ENCODE measurements around the gene SDHD. TPM values are rescaled to one million over a fixed set of nuclear protein-coding genes. Genes with fewer than 3 reads are reported as not detected.

Gene SDHD
- total and polyA plus RNA-seq, 2 donors (not counting 3 experiments of a cell fraction or from before 2014, with no cell fraction given) = 72.3 to 169 TPM

- ChIA-PET CTCF (no interaction called here), POLR2A (no interaction called here)
- FAIRE-seq (no peak), DNase-seq (ENCODE audit: low read depth, low spot score) (no peak)
- H2AFZ ChIP-seq (ENCODE audit: low read depth, low read length) = no peak overlapping the region
- no peaks in the 10 kb centered on the region for H3K79me2 ChIP-seq (ENCODE audit: control insufficient read depth, insufficient read depth, low read length)
- no peak overlapping the region for H3K4me3 ChIP-seq (replicated peaks in 1 of 3; ENCODE audit: insufficient read depth in 1 of 3, low read depth in 1 of 3, low read length in 3 of 3)
- no peaks in the 10 kb centered on the region for H3K9me1 ChIP-seq (replicated peaks; ENCODE audit: control insufficient read depth, extremely low read depth, insufficient read depth, low read length)
- peaks cover 22% of the 10 kb centered on the region for H3K4me1 ChIP-seq (ENCODE audit: control insufficient read depth, extremely low read depth, insufficient read depth, low read length)
- BruUV-seq (replicated peaks) = no TSS peak
- no peaks in the 10 kb centered on the region for H3K27me3 ChIP-seq (ENCODE audit: control insufficient read depth in 2 of 2, insufficient read depth in 2 of 2, low read length in 2 of 2)
- no peak overlapping the region for H3K4me2 ChIP-seq (ENCODE audit: insufficient read depth, low read length)
- TF ChIP-seq EZH2 (IDR thresholded peaks at IDR 0.05; ENCODE audit: borderline replicate concordance, low read depth, low read length, severe bottlenecking) (no peak), FOS (IDR thresholded peaks at IDR 0.05; ENCODE audit: borderline replicate concordance, insufficient read depth, low read length) (no peak), MAX (IDR thresholded peaks at IDR 0.05; ENCODE audit: insufficient read depth, insufficient read length) (no peak), JUN (IDR thresholded peaks at IDR 0.05; ENCODE audit: borderline replicate concordance, insufficient read depth, insufficient read length, low read depth) (no peak), CTCF (IDR thresholded peaks at IDR 0.05; ENCODE audit: extremely low read depth in 1 of 2, insufficient read depth in 1 of 2, low read depth in 1 of 2, low read length in 2 of 2) (no peak), POLR2AphosphoS5 (IDR thresholded peaks at IDR 0.05; ENCODE audit: insufficient read depth, low read depth, low read length) (no peak), POLR2A (IDR thresholded peaks at IDR 0.05; ENCODE audit: low read depth, low read length) (no peak), GATA2 (IDR thresholded peaks at IDR 0.05; ENCODE audit: insufficient read depth, insufficient read length, low read depth, low read length) (no peak), MYC (IDR thresholded peaks at IDR 0.05; ENCODE audit: low read depth, low read length) (no peak)
- dilution Hi-C loops (cut with MboI; ENCODE audit: extremely low pct_ligation_motif_present, low sequenced_read_pairs) = no loop called here
- H4K20me1 ChIP-seq (replicated peaks; ENCODE audit: control insufficient read depth, extremely low read depth, insufficient read depth, low read length) = no peaks in the 10 kb centered on the region
- intact Hi-C loops (cut with micrococcal nuclease) = no loop called here
- no peaks in the 10 kb centered on the region for H3K9me3 ChIP-seq (replicated peaks; ENCODE audit: control insufficient read depth, insufficient read depth, low read length)
- H3K27ac ChIP-seq (ENCODE audit: insufficient read depth, low read depth, low read length) = no peak overlapping the region
- no peaks in the 10 kb centered on the region for H3K36me3 ChIP-seq (ENCODE audit: control insufficient read depth in 2 of 2, extremely low read depth in 1 of 2, insufficient read depth in 2 of 2, low read length in 2 of 2)
- no peak overlapping the region for H3K9ac ChIP-seq (replicated peaks; ENCODE audit: extremely low read depth, insufficient read depth, low read length)
These were observed 31.5 kb downstream of the SDHD start for GRCh38 chr11:112118176-112118575.
